Activated CD8-positive, alpha-beta memory T cell treated with anti-CD3 and anti-CD28 coated beads for 36 hours (primary cell): ENCODE data around the gene ARHGAP19. TPM values are rescaled to one million over a fixed set of nuclear protein-coding genes. Genes with fewer than 3 reads are reported as not detected.
"Not testable (repeated sequence)": the region's sequence is repeated elsewhere in the genome, so short reads cannot be mapped to it uniquely, and the experiment has no call there.

Experiments used
- CTCF ChIA-PET: fragments of 350-600 bp; sonication (Branson Sonifier 250); formaldehyde crosslinking; loops from one replicate; lab custom pipeline; 2021; ENCODE audit warnings: antibody characterized with exemption; lab: Charles Lee
- POLR2A ChIA-PET: fragments of 350-600 bp; sonication (Branson Sonifier 250); formaldehyde crosslinking; loops from one replicate; lab custom pipeline; 2021; ENCODE audit warnings: antibody characterized with exemption; lab: Charles Lee
- total RNA-seq, 2 experiments: library from RNA; stranded (reverse); gene quantifications; one replicate each; pipeline ENCODE4 v1.2.3, GENCODE V29; 2021

The ARHGAP19 gene
- total RNA-seq, 2 experiments from 2014 or later, result 27.3 to 29.8 TPM

DNA sequence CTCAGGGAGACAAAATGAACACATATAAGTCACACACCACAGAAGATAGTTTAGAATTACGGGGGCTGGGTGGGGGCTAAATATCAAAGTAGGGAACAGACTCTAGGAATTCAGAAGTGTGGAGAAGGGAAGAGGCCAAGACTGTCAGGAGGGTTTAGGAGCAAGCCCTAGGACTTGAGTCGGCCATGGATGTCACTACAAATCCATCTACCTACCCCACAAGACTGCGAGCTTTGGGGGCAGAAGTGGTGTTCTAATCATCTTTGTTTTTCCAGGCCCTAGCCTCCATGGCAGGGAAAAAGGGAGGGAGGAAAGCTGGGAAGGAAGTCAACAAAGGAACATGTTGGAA, 5.8 kb upstream of the ARHGAP19 start:
- CTCF ChIA-PET, result interaction anchor here (0.6 kb wide), 1 partner anchor 15 kb away, joined by 4 read pairs; no protein-coding TSS in a partner anchor
- POLR2A ChIA-PET, result no interaction called here

- CTCF ChIA-PET, result interaction anchor here (0.6 kb wide), 2 partner anchors 15 to 248 kb away, joined by 3 to 4 read pairs; no protein-coding TSS in a partner anchor
- POLR2A ChIA-PET, result interaction anchor here (0.6 kb wide), 1 partner anchor 80 kb away, joined by 5 read pairs; no protein-coding TSS in a partner anchor
Measured at GRCh38 chr10:97297556-97298222, 5.3 kb upstream of the ARHGAP19 start.

DNA sequence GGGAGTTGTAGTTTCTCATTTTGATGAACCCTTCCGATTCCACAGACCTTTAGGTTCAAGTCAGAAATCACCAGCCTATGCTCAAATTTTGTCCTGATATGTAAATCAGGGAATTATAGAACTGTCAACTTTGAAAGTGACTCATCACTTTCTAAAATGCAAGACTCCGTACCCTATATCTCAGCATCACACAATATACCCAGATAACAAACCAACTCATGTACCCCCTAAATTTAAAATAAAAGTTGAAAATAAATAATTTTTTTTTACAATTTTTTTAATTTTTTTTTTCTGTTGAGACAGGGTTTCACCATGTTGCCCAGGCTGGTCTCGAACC, 393 bp upstream of the ARHGAP19 start:
- POLR2A ChIA-PET, result interaction anchor here (1.5 kb wide), 1 partner anchor 41 kb away, joined by 5 read pairs; no protein-coding TSS in a partner anchor

GRCh38 chr10:97291357-97292096, 910 bp downstream of the ARHGAP19 start:
- ChIA-PET POLR2A (interaction anchor here (1.5 kb wide), 1 partner anchor 42 kb away, joined by 5 read pairs; no protein-coding TSS in a partner anchor), CTCF (no interaction called here)

More for the DNA sequence above, 393 bp upstream of the ARHGAP19 start:
- CTCF ChIA-PET, result no interaction called here

- POLR2A ChIA-PET, result not testable (repeated sequence)
Measured at GRCh38 chr10:97290576-97291356, 1.7 kb downstream of the ARHGAP19 start.

DNA sequence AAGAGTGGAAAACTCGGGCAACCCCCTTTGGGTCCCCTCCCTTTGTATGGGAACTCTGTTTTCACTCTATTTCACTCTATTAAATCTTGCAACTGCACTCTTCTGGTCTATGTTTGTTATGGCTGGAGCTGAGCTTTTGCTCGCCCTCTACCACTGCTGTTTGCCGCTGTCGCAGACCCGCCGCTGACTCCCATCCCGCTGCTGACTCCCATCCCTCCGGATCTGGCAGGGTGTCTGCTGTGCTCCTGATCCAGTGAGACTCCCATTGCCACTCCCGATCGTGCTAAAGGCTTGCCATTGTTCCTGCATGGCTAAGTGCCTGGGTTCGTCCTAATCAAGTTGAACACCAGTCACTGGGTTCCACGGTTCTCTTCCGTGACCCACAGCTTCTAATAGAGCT, 2.4 kb downstream of the ARHGAP19 start:
- POLR2A ChIA-PET, result not testable (repeated sequence)
- CTCF ChIA-PET, result interaction anchor here (0.7 to 1.1 kb wide), 2 partner anchors 39 to 62 kb away, joined by 3 read pairs; no protein-coding TSS in a partner anchor

More at GRCh38 chr10:97290576-97291356, 1.7 kb downstream of the ARHGAP19 start:
- CTCF ChIA-PET, result not testable (repeated sequence)

- ChIA-PET POLR2A (no interaction called here), CTCF (no interaction called here)
Measured at GRCh38 chr10:97280783-97281182, 11.7 kb downstream of the ARHGAP19 start.

- ChIA-PET CTCF (interaction anchor here (0.6 to 1.5 kb wide), 4 partner anchors 10 to 206 kb away, joined by 3 to 7 read pairs (median 4); no protein-coding TSS in a partner anchor), POLR2A (interaction anchor here (0.5 kb wide), 1 partner anchor 75 kb away, joined by 5 read pairs; no protein-coding TSS in a partner anchor)
Measured at GRCh38 chr10:97279121-97279815, 13.2 kb downstream of the ARHGAP19 start.

- ChIA-PET CTCF (interaction anchor here (0.6 to 1.5 kb wide), 4 partner anchors 9 to 206 kb away, joined by 3 to 7 read pairs (median 4); no protein-coding TSS in a partner anchor), POLR2A (no interaction called here)
Measured at GRCh38 chr10:97278491-97278989, 13.9 kb downstream of the ARHGAP19 start.

- ChIA-PET POLR2A (no interaction called here), CTCF (interaction anchor here (0.5 to 0.6 kb wide), 3 partner anchors 20 to 67 kb away, joined by 3 read pairs; no protein-coding TSS in a partner anchor)
Measured at GRCh38 chr10:97277551-97277950, 14.9 kb downstream of the ARHGAP19 start.

DNA sequence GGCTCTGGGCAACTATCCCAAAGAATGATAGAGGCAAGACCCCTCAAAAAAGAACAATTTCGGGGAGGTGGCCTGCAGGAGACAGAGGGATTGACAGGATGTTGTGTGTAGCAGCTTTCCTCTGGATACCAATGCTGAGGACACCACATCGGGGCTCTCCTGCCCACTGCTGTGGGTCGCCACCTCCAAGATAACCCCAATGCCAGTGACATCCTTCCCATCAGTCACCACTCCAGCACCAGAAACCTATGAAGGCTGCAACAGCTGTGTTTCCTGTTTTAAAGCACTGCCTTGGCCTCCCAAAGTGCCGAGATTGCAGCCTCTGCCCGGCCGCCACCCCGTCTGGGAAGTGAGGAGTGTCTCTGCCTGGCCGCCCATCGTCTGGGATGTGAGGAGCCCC, 17.6 kb downstream of the ARHGAP19 start:
- POLR2A ChIA-PET, result no interaction called here
- CTCF ChIA-PET, result interaction anchor here (0.6 to 0.9 kb wide), 2 partner anchors 82 to 179 kb away, joined by 3 read pairs; no protein-coding TSS in a partner anchor

DNA sequence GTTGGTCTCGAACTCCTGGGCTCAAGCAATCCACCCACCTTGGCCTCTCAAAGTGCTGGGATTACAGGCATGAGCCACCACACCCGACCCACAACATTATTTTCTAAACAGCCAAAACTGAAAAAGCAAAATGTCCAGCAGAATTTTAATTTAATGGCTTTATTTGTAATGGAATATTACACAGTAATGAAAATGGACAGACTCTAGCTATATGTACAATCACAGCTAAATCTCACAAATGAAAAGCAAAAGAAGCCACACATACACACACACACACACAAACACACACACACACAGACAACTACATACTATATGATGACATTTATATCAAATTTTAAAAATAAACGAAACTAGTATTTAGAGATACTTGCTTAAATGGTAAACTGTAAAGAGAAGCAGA, 18.7 kb downstream of the ARHGAP19 start:
- CTCF ChIA-PET, result interaction anchor here (0.7 kb wide), 2 partner anchors 165 to 280 kb away, joined by 3 read pairs; no protein-coding TSS in a partner anchor
- POLR2A ChIA-PET, result no interaction called here

DNA sequence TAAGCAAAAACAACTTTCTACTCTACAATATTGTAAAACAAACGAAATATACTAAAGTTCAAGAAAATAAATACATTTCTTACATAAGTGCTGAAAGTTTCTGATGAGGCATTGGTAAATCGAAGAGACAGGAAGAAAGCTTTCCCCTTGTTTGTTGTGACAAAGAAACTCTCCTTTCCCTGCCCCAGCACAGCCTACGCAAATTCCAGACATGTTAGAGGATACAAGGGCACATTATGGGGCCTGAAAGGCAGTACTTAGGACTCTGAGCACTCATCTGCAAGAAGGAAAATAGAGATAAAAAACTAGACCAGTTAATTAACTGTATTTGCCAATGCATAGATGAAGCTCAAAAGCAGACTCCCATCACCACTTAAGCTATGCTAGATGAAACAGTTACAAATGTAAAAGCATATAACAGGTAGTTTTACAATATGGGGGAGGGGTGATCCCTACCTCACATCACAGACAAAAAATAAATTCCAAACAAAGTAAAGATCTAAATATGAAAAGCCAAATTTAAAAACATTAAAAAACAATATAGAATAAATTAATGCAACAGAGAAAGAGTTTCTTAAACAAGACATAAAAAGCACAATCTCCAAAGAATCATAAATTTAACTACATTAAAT, 21.8 kb downstream of the ARHGAP19 start:
- ChIA-PET CTCF (no interaction called here), POLR2A (no interaction called here)

DNA sequence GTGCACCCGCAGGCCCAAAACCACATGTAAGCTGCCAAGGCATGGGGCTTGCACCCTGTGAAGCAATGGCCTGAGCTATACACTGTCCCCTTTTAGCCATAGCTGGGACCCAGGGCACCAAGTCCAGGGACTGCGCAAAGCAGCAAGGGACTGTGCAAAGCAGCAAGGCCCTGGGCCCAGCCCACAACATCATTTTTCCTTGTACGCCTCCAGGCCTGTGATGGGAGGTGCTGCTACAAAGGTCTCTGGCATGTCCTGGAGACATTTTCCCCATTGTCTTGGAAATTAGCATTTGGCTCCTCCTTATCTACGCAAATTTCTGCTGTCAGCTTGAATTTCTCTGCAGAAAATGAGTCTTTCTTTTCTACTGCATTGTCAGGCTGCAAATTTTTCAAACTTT, 24.8 kb downstream of the ARHGAP19 start:
- CTCF ChIA-PET, result no interaction called here
- POLR2A ChIA-PET, result no interaction called here

DNA sequence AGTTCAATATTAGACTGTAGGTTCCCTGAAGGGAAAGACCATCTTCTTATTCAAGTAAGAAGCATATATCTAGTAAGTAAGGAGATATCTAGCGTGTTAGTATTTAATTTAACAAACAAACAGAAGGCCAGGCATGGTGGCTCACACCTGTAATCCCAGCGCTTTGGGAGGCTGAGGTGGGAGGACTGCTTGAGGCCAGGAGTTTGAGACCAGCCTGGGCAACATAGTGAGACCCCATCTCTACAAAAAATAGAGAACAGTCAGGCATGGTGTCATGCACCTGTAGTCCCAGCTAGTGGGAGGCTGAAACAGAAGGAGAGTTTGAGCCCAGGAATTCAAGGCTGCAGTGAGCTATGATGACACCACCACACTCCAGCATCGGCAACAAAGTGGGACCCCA, 27.3 kb downstream of the ARHGAP19 start:
- POLR2A ChIA-PET, CTCF ChIA-PET: not testable (repeated sequence)

DNA sequence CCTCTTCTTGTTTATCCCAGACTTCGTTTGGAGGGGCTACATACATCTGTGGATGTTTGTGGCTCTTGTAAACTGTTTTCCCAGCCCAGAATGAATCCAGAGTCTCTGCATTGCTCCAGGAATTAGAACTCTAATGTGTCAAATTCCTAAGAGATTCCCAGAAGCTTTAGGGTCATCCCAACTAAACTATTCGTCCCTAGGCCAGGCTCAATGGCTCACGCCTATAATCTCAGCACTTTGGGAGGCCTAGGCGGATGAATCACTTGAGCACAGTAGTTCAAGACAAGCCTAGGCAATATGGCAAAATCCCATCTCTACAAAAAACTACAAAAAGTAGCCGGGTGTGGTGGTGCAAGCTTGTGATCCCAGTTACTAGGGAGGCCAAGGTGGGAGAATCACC, 28.5 kb downstream of the ARHGAP19 start:
- CTCF ChIA-PET, result no interaction called here

GRCh38 chr10:97261656-97262055, 30.8 kb downstream of the ARHGAP19 start:
- CTCF ChIA-PET, result no interaction called here
- POLR2A ChIA-PET, result no interaction called here

More for the DNA sequence above, 28.5 kb downstream of the ARHGAP19 start:
- POLR2A ChIA-PET, result no interaction called here

GRCh38 chr10:97261183-97261582, 31.3 kb downstream of the ARHGAP19 start:
- POLR2A ChIA-PET, result interaction anchor here (0.6 kb wide), 1 partner anchor 8 kb away, joined by 3 read pairs; no protein-coding TSS in a partner anchor
- CTCF ChIA-PET, result interaction anchor here (0.5 kb wide), 1 partner anchor 890 kb away, joined by 3 read pairs; no protein-coding TSS in a partner anchor
